Measurements from ENCODE around the gene NUDT16. TPM values are rescaled to one million over a fixed set of nuclear protein-coding genes. Genes with fewer than 3 reads are reported as not detected.

The NUDT16 gene
- total RNA-seq, 4 donors from 2014 or later, result 12.6 to 28.1 (median 16.4) TPM

GRCh38 chr3:131421957-131422498, 40.5 kb downstream of the NUDT16 start:
- Histone ChIP-seq H3K36me3 (no peaks in the 10 kb centered on the region), H3K9me3 (no peaks in the 10 kb centered on the region), H3K27me3 (no peaks in the 10 kb centered on the region), H3K4me1 (no peaks in the 10 kb centered on the region), H3K4me3 (no peak overlapping the region), H3K27ac (no peak overlapping the region)
- no peak for TF ChIP-seq CTCF (IDR thresholded peaks at IDR 0.05)
- no peak for TF ChIP-seq POLR2A (IDR thresholded peaks at IDR 0.05)
- intact Hi-C loops (cut with DNase I; ENCODE audit: low total_unique reads), result no loop called here
- DNase-seq, result no peak

GRCh38 chr3:131427226-131427625, 45.7 kb downstream of the NUDT16 start:
- DNase-seq, result no peak
- no peak overlapping the region for H3K27ac ChIP-seq
- no peak overlapping the region for H3K4me3 ChIP-seq
- H3K27me3 ChIP-seq, result no peaks in the 10 kb centered on the region
- no peaks in the 10 kb centered on the region for H3K4me1 ChIP-seq
- H3K36me3 ChIP-seq, result no peaks in the 10 kb centered on the region
- intact Hi-C loops (cut with DNase I; ENCODE audit: low total_unique reads), result no loop called here
- no peaks in the 10 kb centered on the region for H3K9me3 ChIP-seq
- TF ChIP-seq POLR2A (IDR thresholded peaks at IDR 0.05) (no peak), CTCF (IDR thresholded peaks at IDR 0.05) (no peak)

- no peak for DNase-seq
- H3K36me3 ChIP-seq, result no peaks in the 10 kb centered on the region
- intact Hi-C loops (cut with DNase I; ENCODE audit: low total_unique reads), result no loop called here
- no peak for TF ChIP-seq CTCF (IDR thresholded peaks at IDR 0.05)
- no peaks in the 10 kb centered on the region for H3K4me1 ChIP-seq
- H3K27me3 ChIP-seq, result no peaks in the 10 kb centered on the region
- H3K27ac ChIP-seq, result no peak overlapping the region
- H3K4me3 ChIP-seq, result no peak overlapping the region
- H3K9me3 ChIP-seq, result no peaks in the 10 kb centered on the region
Observed at GRCh38 chr3:131431754-131432153, 50.2 kb downstream of the NUDT16 start.

GRCh38 chr3:131432441-131432840, 50.9 kb downstream of the NUDT16 start:
- H3K27me3 ChIP-seq, result no peaks in the 10 kb centered on the region
- H3K36me3 ChIP-seq, result no peaks in the 10 kb centered on the region
- intact Hi-C loops (cut with DNase I; ENCODE audit: low total_unique reads), result no loop called here
- DNase-seq, result no peak
- no peak overlapping the region for H3K4me3 ChIP-seq
- H3K27ac ChIP-seq, result no peak overlapping the region
- H3K9me3 ChIP-seq, result no peaks in the 10 kb centered on the region
- TF ChIP-seq CTCF (IDR thresholded peaks at IDR 0.05) (no peak), POLR2A (IDR thresholded peaks at IDR 0.05) (no peak)
- H3K4me1 ChIP-seq, result no peaks in the 10 kb centered on the region

GRCh38 chr3:131435000-131435399, 53.4 kb downstream of the NUDT16 start:
- H3K36me3 ChIP-seq, result no peaks in the 10 kb centered on the region
- intact Hi-C loops (cut with DNase I; ENCODE audit: low total_unique reads), result no loop called here
- no peak for DNase-seq
- H3K9me3 ChIP-seq, result no peaks in the 10 kb centered on the region
- no peaks in the 10 kb centered on the region for H3K4me1 ChIP-seq
- TF ChIP-seq POLR2A (IDR thresholded peaks at IDR 0.05) (no peak), CTCF (IDR thresholded peaks at IDR 0.05) (no peak)
- H3K27me3 ChIP-seq, result no peaks in the 10 kb centered on the region
- H3K4me3 ChIP-seq, result no peak overlapping the region
- no peak overlapping the region for H3K27ac ChIP-seq

Other genes starting within 250 kb of the NUDT16 start
- gene MRPL3, start 121.2 kb downstream of the NUDT16 start, total RNA-seq, result 100 to 1,000 TPM in 2 of 4 donors, 10 to 100 TPM in 2; 63.7 to 137 (median 114) TPM

Measured in uterus (tissue), 4 donors.